ENCODE data around the gene JHY.

DNA sequence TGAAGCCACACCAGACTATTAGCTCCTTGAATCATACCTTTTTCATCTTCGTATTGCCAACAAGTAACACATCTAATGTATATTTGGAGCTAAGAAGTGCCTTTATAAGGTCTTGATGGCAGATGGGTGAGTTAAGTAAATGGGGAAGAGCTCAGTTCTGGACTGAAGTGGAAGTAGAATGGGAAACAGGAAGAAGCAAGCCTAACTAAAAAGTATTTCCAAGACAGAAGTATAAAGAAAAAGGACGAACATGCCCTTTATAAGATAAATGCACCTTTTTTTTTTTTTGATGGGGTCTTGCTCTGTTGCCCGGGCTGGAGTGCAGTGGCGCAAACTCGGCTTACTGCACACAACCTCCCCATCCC is 29.8 kb upstream of the JHY start:
- TF ChIP-seq, protein P1, sequence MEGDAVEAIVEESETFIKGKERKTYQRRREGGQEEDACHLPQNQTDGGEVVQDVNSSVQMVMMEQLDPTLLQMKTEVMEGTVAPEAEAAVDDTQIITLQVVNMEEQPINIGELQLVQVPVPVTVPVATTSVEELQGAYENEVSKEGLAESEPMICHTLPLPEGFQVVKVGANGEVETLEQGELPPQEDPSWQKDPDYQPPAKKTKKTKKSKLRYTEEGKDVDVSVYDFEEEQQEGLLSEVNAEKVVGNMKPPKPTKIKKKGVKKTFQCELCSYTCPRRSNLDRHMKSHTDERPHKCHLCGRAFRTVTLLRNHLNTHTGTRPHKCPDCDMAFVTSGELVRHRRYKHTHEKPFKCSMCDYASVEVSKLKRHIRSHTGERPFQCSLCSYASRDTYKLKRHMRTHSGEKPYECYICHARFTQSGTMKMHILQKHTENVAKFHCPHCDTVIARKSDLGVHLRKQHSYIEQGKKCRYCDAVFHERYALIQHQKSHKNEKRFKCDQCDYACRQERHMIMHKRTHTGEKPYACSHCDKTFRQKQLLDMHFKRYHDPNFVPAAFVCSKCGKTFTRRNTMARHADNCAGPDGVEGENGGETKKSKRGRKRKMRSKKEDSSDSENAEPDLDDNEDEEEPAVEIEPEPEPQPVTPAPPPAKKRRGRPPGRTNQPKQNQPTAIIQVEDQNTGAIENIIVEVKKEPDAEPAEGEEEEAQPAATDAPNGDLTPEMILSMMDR (conservative IDR thresholded peaks at IDR 0.05; ENCODE audit: low read length) = no peak
- no peak for TF ChIP-seq EZH2phosphoT487 (IDR thresholded peaks at IDR 0.05; ENCODE audit: borderline replicate concordance, low read depth, low read length)

All from OCI-LY7 (cell line).